A673 (cell line): ENCODE results near the gene FAM120A.

Experiments
- EZH2 ChIP-seq: fragments of 200-600 bp; sonication (generic); IDR thresholded peaks from 2 replicates; pipeline ENCODE4 v1.6.1; 2017; ENCODE audit warnings: borderline replicate concordance, low read depth, mild to moderate bottlenecking, mixed read lengths, antibody characterized with exemption, low read length; ENCODE audit not compliant: poor library complexity, severe bottlenecking
- TF ChIP-seq, protein P1 (sequence below): fragments of 300-800, 200-600 bp; sonication (generic); conservative IDR thresholded peaks from 2 replicates; pipeline ENCODE4 v1.5.1; 2017; ENCODE audit warnings: low read depth, mild to moderate bottlenecking, antibody characterized with exemption, low read length, moderate library complexity, mixed read lengths

DNA sequence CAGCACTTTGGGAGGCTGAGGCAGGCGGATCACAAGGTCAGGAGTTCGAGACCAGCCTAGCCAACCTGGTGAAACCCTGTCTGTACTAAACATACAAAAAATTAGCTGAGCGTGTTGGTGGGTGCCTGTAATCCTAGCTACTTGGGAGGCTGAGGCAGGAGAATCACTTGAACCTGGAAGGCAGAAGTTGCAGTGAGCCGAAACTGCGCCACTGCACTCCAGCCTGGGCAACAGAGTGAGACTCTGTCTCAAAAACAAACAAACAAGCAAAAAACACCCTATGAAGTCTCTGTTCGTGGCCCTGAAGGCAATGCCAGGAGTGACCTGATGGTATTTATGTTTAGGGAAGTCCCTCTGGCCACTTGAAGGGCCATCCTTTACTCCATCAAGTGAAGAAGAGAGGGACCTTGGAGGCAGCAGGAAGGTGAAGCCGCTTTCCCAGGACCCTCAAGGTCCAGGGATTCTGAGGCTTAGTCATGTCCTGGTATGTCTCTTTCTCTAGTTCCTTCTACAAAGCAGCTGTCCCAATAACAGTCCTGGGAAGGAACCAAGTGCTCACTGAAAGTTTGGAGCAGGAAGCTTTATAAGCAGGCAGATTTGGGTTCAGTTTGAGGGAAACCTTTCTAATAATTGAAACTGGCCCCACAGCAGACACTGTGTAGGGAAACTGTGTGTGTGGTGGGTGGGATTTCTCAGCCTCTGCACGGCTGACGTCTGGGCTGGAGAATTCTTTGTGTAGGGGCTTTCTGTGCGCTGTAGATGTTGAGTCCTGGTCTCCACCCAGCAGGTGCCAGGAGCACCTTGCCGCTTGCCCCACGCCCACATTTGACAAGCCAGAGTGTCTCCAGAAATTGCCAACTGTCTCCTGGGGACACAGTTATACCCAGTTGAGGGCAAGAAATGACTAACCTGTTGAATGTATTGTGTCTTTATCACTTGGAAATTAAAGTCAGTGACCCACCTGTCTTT is 137.4 kb downstream of the FAM120A start:
- TF ChIP-seq, protein P1, sequence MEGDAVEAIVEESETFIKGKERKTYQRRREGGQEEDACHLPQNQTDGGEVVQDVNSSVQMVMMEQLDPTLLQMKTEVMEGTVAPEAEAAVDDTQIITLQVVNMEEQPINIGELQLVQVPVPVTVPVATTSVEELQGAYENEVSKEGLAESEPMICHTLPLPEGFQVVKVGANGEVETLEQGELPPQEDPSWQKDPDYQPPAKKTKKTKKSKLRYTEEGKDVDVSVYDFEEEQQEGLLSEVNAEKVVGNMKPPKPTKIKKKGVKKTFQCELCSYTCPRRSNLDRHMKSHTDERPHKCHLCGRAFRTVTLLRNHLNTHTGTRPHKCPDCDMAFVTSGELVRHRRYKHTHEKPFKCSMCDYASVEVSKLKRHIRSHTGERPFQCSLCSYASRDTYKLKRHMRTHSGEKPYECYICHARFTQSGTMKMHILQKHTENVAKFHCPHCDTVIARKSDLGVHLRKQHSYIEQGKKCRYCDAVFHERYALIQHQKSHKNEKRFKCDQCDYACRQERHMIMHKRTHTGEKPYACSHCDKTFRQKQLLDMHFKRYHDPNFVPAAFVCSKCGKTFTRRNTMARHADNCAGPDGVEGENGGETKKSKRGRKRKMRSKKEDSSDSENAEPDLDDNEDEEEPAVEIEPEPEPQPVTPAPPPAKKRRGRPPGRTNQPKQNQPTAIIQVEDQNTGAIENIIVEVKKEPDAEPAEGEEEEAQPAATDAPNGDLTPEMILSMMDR, result no peak
- no peak for TF ChIP-seq EZH2
